CD4-positive, alpha-beta T cell treated with Interleukin-12 subunit alpha and Interleukin-12 subunit beta, for 1 hour (primary cell): ENCODE results near the gene RREB1.

ENCODE experiments used
- DNase-seq: peaks from one replicate; pipeline ENCODE4 v3.0.0-alpha.2; 2020

Gene RREB1

DNA sequence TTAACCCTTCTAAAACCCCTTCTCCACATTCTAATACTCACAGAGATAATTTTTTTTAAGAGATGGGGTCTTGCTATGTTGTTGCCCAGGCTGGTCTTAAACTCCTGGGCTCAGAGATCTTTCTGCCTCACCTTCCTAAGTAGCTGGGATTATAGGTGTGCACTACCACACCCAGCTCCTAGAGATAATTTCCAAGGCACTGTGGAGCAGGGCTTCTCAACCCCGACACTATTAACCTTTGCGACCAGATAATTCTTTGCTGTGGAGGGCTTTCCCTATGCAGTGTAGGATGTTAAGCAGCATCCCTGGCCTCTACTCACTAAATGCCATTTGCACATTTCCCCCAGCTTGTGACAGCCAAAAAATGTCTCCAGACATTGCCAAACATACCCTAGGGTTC lies 8.8 kb upstream of the RREB1 start:
- no peak for DNase-seq

DNA sequence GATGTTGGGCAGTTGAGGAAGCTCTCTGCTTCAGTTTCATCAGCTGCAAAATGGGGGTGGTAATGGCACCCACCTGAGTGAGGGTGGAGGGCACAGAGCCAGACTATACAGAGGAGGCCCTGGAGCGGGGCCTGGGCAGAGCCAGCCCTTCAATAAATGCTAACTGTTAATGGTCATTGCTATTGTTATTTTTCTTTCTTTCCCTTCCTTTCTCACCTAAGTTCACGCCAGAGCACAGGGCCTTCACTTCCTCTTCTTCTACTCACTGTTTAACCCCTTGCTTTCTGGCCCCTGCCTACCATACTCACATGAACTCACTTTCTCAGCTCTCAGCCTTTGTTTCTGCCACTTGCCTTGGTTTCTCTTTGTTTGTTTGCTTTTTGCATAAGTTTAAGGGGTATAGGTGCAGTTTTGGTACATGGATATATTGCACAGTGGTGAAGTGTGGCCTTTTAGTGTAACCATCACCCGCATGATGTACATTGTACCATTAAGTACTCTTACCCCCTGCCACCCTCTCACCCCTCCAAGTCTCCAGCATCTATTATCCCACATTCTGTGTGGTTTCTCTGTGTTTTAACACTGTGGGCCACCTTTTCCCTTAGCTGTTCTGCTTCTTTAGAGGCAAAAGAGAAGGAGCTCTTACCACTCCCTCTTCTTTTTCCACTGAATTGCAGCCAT lies 7.5 kb upstream of the RREB1 start:
- DNase-seq: no peak

DNA sequence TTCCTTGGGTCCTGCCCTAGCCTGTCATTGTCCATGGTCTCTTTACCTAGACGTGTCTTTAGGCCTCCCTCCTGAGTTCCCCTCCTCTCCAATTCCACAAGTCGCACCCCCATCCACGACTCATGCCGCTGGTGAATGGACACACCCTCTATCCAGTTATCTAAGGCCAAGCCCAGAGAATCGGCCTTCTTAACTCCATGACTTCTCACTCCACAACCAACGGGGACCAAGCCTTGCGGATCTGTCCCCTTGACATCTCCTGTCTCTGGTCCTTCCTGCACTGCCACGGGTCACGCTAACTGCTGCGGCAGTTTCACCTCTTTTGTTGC lies 7.0 kb upstream of the RREB1 start:
- no peak for DNase-seq

DNA sequence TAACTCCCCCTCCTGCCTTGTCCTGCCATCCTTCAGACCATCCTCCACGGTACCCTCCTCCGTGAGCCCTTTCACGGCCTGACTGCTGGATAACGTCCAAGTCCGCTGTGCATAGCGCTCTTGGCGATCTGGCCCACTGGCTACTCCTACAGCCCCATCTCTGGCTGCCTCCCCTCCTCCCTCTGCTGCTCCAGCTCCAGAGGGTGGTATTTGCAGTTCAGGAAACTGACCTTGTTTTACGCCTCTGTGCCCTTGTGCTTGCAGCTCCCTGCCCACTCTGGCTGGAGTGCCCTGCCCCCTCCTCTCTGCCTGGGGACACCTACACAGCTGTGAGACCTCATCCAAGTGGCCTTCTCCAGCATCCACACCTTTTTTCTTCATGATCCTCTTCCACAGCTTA lies 6.5 kb upstream of the RREB1 start:
- DNase-seq: no peak

DNA sequence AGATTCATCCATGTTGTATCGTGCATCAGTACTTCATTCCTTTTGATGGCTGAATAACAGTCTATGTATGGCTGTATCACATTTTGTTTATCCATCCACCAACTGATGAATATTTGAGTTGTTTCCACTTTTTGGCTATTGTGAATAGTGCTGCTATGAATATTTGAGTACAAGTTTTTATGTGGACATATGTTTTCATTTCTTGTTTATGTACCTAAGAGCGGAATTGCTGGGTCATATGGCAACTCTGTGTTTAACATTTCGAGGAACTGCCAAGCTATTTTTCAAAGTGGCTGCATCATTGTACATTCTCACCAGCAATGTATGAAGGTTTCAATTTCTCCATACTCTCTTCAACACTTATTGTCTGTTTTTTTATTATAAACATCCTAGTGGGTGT lies 3.0 kb upstream of the RREB1 start:
- DNase-seq: no peak

DNA sequence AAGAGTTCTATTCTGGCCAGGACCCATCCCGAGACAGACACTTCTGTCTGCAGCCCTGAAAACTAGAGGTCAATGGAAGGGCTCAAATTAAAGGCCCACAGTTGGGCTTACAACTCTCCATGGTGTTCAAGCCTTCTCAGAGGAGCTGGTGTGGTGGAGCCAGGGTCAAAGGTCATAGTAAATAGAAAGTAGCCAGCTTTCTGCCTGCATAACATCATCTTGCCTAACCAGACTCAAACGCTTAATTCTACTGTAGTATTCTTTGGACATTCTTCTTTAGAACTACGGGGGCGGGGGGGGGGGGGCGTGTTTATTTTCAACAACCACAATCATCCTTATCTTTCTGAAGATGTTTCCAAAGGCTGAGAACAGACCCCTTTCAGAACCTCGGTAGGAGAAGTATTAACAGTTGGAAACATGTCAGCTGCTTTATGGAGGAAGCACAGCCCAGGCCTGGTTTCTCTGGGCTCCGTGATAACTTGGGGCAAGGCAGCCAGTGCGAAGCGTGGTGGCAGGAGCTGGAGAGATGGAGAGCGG lies 1.5 kb upstream of the RREB1 start:
- no peak for DNase-seq

DNA sequence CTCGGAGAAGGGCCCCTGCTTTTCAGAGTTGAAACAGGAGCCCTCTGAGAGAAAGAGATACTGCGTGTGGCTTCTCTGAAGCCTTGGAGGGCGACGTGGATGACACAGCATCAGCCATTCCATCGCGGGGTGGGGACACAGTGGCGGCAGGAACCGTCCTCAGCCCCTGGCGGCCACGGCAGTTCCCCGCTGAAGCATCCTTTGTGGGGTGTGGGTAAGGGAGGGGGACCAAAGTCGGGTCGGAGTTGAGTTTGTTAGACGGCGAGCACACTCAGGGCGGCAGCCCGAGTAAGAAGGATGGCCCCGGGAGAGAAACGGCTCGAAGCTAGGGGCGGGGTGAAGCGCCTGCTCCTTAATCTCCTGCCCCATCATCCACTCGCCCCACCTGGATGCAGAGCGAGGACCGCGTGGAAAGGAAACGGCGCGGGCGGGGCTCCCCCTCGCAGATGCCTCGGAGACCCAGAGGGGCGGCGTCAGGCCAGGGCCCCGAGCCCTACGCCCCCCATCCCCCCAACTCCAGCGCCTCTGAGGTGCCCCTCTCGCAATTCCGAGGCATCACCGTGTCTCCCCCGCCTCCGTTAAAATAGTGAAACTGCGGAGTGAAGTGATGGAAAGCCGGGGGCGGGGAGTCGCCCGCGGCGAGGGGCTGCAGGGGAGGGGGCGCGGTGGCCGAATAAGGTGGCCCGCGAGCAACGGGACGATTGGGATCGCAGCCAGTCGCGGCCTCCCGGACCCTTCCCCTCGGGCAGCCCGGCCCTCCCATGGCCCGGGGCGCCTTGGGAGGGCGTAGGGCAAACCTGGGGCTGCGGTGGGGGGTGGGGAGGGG lies 796 bp upstream of the RREB1 start:
- peak; percentile 73 for DNase-seq

DNA sequence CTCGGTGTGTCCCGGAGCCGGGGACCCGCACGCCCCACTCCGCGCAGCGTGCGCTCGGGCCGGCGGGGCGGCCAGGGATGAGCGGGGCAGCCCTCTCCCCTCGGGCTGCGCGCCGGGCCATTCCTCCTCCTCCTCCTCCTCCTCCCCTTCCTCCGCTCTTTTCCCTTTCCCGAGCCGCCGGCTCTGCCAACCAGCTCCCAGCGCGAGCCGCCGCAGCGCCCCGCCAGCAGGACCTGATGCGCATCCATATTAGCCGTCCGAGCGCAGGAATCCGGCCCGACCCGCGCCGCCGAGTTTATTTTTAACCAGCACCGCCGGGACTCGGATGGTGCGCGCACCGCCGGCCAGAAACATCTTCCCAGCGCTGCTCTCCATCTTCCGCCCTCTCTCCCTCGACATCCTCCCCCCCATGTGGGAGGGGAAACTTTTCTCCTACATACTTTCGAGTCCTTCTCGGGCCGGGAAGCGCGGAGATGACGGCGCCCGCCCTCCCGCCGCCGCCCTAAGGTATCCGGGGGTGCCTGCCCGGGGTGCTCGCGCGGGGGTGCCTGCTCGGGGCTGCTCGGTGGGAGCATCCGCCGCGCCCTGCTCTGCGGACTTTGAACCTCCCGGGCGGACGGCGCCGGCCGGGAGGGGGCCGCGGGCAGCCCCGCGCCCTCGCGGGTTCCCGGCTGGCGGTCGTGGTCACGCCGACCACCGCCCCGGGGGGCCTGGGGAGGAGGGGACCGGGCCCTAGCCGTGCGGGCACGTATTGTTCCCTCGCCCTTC lies 619 bp downstream of the RREB1 start:
- peak; percentile 44 for DNase-seq

DNA sequence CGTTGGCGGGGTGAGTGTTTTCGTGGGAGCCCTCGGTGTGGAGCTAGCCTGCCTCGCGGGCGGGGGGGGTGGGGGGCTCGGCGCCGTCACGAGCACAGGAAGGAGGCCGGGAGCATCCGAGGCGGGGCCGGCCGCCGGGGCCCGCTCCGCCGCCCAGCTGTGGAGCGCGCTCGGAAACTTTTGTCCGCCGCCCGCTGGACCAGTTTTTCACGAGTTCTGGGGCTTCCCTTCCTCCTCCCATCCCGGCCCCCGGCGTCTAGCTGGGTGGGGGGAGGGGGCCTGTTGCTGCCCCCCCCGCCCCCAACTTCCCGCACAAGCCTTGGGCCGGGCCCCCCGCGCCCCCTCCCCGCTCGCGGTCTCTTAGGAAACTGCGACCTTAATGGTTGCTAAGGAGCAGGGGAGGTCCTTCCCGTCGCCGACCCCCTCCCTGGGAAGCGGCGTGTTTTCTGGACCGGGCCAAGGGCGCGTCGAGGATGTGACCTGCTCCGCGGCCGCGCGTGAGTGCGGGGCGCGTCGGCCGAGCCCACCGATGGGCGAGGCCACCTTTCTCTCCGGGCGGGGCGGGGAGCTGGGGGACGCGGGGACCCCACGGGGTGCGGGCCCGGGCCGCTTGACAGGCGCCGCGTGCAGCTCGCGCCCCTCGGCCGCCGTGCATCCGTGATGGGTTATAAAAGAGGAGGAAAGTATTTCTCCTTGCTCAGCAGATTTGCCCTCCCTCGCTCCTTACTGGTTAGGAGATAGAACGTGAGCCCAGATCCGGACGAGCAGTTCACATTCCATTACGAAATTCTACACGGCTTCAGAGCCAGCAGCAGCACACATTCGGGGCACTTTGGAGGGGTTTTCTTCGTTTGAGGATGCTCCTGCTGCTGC lies 1.4 kb downstream of the RREB1 start:
- peak; percentile 44 for DNase-seq

DNA sequence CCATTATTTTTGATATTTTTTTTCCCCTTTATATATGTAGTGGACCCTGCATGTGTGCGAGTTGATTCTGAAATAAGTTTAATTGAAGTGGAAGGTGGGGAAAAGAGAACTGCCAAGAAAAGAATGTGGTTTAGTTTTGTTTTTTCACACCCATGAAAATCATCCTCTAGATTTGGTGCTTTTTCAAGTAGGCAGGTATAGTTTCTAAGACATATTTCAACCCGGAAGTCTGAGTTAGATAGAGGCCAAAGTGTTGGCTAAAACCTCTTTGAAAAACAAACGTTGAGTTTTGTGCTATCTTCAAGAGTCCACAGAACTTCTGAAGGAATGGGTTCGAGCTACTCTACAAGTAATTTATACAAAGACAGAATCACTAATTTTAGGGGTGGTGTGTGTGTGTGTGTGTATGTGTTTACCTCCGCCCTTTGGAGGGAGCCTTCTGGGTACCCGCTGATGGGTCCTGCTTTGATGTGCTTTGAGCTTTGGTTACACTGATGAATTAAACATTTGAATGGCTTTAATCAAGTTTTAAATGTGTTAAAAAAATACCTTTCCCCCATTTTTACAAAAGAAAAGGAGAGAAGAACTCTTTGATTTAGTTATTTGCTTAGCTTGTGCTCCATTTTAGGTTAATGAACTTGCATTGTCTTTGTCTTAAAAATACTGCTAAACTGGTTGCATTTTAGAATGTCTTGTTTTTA lies 2.5 kb downstream of the RREB1 start:
- DNase-seq: peak; percentile 18

DNA sequence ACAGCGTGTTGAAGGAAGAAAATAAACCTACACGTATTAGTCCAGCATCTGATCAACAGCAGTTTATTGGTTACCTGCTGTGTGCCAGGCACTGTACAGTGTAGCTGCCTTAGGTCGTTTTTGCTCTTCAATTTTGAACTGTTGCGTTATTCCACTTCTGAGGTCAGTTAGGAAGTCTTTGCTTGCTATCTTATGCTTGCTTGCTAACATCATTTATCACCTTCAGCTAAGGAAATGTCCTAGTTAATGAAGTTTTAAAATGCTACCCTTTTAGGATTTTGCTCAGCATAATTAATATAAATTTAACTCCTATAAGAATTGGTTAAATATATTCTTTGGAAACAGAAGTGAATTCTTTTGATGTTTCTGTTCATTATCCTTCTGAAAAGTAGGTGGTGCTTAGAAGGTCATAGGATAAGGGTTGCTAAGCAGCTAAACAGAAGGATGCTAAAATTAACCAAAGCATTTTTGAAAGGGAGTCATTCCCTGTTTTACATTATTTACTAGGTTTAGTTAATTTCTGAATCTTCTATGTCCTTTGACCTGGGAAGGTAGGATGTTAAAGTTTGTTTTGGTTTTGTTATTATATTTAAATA lies 3.4 kb downstream of the RREB1 start:
- no peak for DNase-seq

DNA sequence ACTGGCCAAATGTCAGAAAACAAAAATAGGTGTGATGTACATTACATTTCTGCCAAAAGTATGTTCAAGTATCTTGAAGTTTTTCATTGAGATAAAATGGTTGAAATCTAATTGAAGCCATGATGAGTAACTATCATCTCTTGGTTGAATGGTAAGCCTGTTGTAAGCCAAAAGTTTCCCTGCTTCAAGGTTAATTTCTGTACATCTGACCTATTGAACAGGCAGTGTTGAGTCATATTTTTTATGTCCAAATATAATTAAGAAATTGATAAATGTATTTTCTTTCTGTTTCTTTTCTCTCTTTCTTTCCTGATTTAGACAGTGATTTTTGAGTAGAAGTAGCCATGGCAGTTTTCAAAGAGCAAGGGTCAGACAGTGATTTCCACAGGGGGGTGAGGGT lies 4.4 kb downstream of the RREB1 start:
- DNase-seq: no peak

DNA sequence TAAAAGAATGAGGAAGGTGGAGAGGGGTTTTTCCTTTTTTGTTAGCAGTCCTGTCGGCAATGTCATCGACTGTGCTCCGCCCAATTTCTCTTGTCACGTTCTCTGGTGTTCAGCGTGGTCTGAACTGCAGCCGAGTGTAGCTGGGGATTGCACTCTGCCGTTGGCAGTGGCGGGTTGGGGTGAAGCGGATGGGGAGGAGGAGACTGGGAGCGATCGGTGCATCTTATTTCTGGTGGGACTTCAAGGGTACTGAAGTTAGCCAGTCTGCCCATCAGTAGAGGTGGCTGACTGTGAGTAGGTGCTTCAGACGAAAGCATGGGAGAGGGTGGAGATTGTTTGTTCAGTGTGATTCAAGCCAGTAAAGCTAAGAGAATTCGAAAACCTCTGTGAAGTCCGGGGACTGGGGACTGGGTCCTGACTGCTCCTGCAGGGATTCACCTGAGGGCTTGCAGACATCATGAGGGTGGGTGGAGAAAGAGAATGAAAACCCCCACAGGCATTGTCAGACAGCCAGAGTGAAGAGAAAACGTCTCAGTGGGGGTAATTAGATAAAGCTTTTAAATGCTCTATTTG lies 5.1 kb downstream of the RREB1 start:
- DNase-seq: peak; percentile 49

DNA sequence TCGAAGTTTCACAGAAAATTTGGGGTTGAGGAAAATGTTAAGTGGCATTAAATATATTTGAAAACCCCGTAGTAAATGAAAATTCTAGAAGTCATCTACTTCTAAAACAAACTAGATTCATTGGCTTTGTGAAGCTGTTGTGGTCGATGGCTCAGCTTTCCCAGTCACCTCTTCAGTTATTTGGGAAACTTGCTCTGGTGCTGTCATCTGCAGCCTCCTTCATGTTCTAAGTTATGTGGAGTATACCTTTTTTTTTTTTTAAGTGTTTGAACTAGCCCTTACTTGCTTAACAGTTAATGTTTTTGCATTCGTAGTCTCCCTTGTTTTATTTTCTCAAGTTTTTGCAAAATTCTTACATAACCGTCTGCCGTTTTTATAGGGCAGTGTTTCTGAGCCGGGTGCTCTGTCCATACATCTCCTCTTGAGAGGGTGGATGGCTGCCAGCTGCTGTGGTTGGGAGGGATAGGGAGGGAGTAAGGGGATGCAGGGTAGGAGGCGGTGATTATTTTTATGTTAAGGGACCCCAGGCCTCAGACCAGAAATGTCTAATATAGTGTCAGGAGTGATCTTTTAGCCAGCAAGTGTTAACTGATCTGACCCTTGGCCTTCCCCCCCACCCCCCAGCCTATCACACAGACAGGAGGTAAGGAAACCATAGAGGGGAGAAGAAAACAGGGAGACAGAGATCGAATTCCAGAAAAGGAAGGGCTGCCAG lies 7.1 kb downstream of the RREB1 start:
- no peak for DNase-seq

DNA sequence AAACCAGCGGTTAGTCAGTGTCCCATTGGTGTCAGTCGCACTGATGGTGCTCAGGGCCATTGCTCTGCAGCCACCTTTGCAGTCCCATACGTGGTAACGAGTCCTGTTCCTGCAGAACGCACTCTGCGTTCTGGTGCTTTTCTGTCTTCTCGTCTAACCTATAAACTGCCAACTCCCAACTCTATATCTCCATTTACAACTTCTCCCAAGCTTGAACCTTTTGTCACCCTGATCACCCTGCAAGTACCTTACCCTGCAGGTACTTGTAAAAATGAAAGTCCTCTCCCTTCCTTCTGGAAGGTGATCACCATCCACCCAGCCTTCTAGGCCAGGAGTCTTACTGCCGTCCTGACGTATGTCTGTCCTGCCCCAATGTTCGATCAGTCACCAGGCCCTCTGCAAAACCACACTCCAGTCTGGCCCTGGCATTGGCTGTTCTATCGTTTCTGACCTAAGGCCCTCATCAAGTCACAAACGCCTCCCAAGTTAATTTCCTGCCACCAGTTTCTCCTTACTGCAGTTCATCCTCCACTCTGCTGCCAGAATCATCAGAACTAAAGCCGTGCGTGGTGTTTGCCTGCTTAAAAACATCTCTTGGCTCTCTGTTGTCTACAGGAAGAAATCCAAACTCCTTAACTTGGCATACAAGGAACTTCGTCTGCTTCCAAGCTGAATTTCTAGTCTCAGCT lies 7.9 kb downstream of the RREB1 start:
- no peak for DNase-seq

DNA sequence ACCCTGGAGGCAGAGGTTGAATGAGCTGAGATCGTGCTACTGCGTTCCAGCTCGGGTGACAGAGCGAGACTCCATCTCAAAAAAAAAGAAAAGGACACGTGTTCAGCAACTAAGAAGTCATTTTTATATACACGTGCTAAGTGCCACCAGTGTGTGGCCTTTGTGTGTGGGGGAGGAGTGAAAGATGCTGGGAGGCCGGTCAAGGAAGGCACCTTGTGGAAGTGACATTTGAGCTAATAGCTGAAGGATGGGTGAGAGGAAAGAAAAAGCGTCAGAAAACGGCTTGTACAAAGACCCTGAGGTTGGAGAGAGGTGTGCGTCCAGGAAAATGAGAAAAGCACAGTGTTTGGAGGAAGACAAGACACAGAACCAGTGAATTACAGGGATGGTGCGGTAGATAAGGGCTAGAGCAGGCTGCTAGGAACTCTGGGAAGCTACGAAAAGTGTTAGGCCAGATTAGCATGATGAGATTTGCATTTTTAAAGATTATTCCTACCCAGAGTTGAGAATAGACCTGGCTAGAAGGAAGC lies 11.6 kb downstream of the RREB1 start:
- no peak for DNase-seq

DNA sequence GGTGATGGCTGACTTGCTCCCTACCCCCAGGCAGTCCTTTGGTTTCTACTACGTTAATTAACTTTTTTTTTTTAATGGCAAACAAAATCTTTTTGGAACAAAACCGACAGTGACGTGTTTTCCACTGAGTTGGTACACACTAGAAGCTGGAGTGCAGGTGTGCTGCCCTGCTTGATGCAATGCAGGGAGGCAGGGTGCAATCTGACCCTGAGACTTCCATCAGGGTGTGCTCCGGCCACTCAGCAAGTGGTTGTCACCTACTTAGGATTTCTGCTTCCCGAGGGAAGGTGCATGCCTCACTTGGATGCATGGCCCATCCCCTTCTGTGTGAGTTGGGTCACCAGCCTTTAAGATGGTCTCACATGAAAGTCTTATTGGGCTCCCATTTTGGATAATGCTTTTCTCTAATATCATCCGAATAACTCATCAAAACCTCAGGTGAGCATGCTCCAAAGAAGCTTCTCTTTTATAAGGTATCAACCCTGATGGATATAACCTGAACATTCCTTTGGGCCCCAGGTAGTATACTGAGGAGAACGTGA lies 14.0 kb downstream of the RREB1 start:
- no peak for DNase-seq

DNA sequence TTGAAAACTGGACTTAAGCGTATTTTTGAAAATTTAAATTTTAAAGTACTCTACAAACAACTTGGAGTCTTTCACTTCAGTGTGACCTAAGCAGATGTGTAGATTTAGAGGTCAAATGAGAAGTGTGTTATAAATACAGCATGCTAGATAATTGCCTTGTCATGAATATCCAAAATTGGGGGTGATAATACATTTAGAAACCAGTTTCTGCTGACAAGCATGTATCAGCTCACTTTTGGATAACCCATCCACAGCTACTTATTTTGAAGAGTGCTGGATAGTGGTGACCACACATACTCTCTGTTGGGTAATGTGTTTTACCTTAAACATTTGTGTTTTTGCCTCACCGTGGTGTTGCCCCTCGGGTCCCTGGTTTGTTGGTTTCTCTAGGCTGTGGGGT lies 14.9 kb downstream of the RREB1 start:
- DNase-seq: no peak

DNA sequence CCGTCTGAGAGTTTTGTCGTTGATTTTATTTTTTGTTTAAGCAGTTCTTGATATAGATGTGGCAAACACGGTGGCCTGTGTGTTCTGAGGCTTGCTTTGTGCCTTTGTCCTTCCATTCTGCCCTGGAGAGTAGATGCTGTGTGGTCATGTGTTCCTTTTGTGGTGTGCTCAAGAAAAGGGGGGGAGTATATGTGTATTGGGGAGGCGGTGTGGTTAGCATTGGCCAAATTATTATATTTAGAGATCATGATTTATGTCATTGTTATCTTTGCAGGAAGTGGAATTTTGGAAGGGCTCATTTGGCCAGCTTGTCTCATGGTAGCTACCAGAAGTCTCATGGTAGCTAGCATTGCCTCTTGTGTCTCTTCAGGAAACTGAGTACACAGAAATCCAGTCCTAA lies 16.4 kb downstream of the RREB1 start:
- DNase-seq: no peak
